A673 (cell line): ENCODE data around the gene RASA3. TPM values are rescaled to one million over a fixed set of nuclear protein-coding genes. Genes with fewer than 3 reads are reported as not detected.

Experiments
- BruUV-seq: library from RNA; stranded (reverse); fragments of 400-500 nt; replicated peaks from 2 replicates; lab custom pipeline; 2021; lab: Mats Ljungman, UMichigan
- CTCF ChIA-PET: fragments of 300-600 bp; sonication (Branson Sonifier 250); formaldehyde crosslinking; loops from one replicate; lab custom pipeline; 2022; ENCODE audit warnings: antibody characterized with exemption; lab: Charles Lee
- POLR2A ChIA-PET: fragments of 300-600 bp; sonication (Branson Sonifier 250); formaldehyde crosslinking; loops from one replicate; lab custom pipeline; 2022; ENCODE audit warnings: antibody characterized with exemption; ENCODE audit not compliant: low non-redundant PET; lab: Charles Lee
- DNase-seq: peaks from one replicate; pipeline ENCODE4 v3.0.0-alpha.2; 2015; ENCODE audit warnings: low spot score
- H3K27ac ChIP-seq: fragments of 200-600 bp; sonication (generic); 2 replicates; pipeline ENCODE4 v1.5.1; 2016; ENCODE audit warnings: mixed run types, low read depth, mild to moderate bottlenecking, mixed read lengths, antibody characterized with exemption, low read length; ENCODE audit not compliant: poor library complexity, severe bottlenecking
- H3K27me3 ChIP-seq: fragments of 200-600 bp; sonication (generic); replicated peaks from 2 replicates; pipeline ENCODE4 v1.6.1; 2017; ENCODE audit warnings: mixed run types, low read depth, mild to moderate bottlenecking, mixed read lengths, antibody characterized with exemption, low read length; ENCODE audit not compliant: insufficient read depth, poor library complexity
- H3K36me3 ChIP-seq: fragments of 200-600 bp; sonication (generic); 2 replicates; pipeline ENCODE4 v1.6.1; 2016; ENCODE audit warnings: mixed run types, mild to moderate bottlenecking, mixed read lengths, antibody characterized with exemption, low read length; ENCODE audit not compliant: insufficient read depth, poor library complexity, severe bottlenecking
- H3K4me1 ChIP-seq: fragments of 200-600 bp; sonication (generic); 2 replicates; pipeline ENCODE4 v1.6.1; 2017; ENCODE audit warnings: mixed run types, mild to moderate bottlenecking, mixed read lengths, antibody characterized with exemption, low read length; ENCODE audit not compliant: insufficient read depth, poor library complexity, severe bottlenecking
- H3K4me3 ChIP-seq: fragments of 200-600 bp; sonication (generic); 2 replicates; pipeline ENCODE4 v1.5.1; 2016; ENCODE audit warnings: low read depth, mixed run types, mild to moderate bottlenecking, mixed read lengths, low read length; ENCODE audit not compliant: poor library complexity, severe bottlenecking
- H3K9me3 ChIP-seq: fragments of 200-600 bp; sonication (generic); 2 replicates; pipeline ENCODE4 v1.6.1; 2016; ENCODE audit warnings: mixed run types, low read depth, mild to moderate bottlenecking, mixed read lengths, antibody characterized with exemption, low read length; ENCODE audit not compliant: poor library complexity, severe bottlenecking
- CTCF ChIP-seq: fragments of 300-800, 200-600 bp; sonication (generic); conservative IDR thresholded peaks from 2 replicates; pipeline ENCODE4 v1.5.1; 2017; ENCODE audit warnings: low read depth, mild to moderate bottlenecking, antibody characterized with exemption, low read length, moderate library complexity, mixed read lengths
- EZH2 ChIP-seq: fragments of 200-600 bp; sonication (generic); IDR thresholded peaks from 2 replicates; pipeline ENCODE4 v1.6.1; 2017; ENCODE audit warnings: borderline replicate concordance, low read depth, mild to moderate bottlenecking, mixed read lengths, antibody characterized with exemption, low read length; ENCODE audit not compliant: poor library complexity, severe bottlenecking
- intact Hi-C: fragments of 100-400 bp; cut with micrococcal nuclease; formaldehyde crosslinking; loops from one replicate; pipeline ENCODE4 v1.10.0; 2022; ENCODE audit not compliant: unreplicated experiment
- total RNA-seq: library from RNA; stranded (reverse); gene quantifications from 2 replicates; pipeline ENCODE4 v1.2.3, GENCODE V29; 2021

RASA3 gene
- total RNA-seq, 1 experiment from 2014 or later: 22.1 TPM

- Histone ChIP-seq H3K4me1 (no peaks in the 10 kb centered on the region), H3K27ac (no peak overlapping the region), H3K9me3 (peaks cover 5% of the 10 kb centered on the region), H3K4me3 (no peak overlapping the region), H3K27me3 (no peaks in the 10 kb centered on the region), H3K36me3 (no peaks in the 10 kb centered on the region)
- ChIA-PET CTCF (no interaction called here), POLR2A (interaction anchor here (0.5 kb wide), 1 partner anchor 22 kb away, joined by 5 read pairs; no protein-coding TSS in a partner anchor)
- no peak for DNase-seq
- TF ChIP-seq CTCF (no peak), EZH2 (no peak)
- no TSS peak for BruUV-seq
- intact Hi-C loops: no loop called here
These were observed 43.1 kb downstream of the RASA3 start for GRCh38 chr13:114089341-114089740.

- CTCF ChIA-PET: no interaction called here
- intact Hi-C loops: no loop called here
- Histone ChIP-seq H3K27me3 (no peaks in the 10 kb centered on the region), H3K27ac (no peak overlapping the region), H3K9me3 (peaks cover 5% of the 10 kb centered on the region), H3K4me1 (no peaks in the 10 kb centered on the region), H3K4me3 (no peak overlapping the region), H3K36me3 (no peaks in the 10 kb centered on the region)
- POLR2A ChIA-PET: no interaction called here
- TF ChIP-seq CTCF (no peak), EZH2 (no peak)
- no peak for DNase-seq
- BruUV-seq: no TSS peak
These were observed 43.6 kb downstream of the RASA3 start for GRCh38 chr13:114088863-114089262.

- CTCF ChIA-PET: no interaction called here
These were observed 44.2 kb downstream of the RASA3 start for GRCh38 chr13:114088234-114088633.

More at GRCh38 chr13:114088234-114088633, 44.2 kb downstream of the RASA3 start:
- no peak overlapping the region for H3K27ac ChIP-seq
- no peak overlapping the region for H3K4me3 ChIP-seq
- no peak for DNase-seq
- TF ChIP-seq CTCF: no peak
- no peak for TF ChIP-seq EZH2
- POLR2A ChIA-PET: no interaction called here
- intact Hi-C loops: no loop called here
- no peaks in the 10 kb centered on the region for H3K4me1 ChIP-seq
- BruUV-seq: no TSS peak
- no peaks in the 10 kb centered on the region for H3K27me3 ChIP-seq
- H3K36me3 ChIP-seq: no peaks in the 10 kb centered on the region
- H3K9me3 ChIP-seq: peaks cover 2% of the 10 kb centered on the region
